Neural progenitor cell (in vitro differentiated cells): Measurements from ENCODE around the gene PTPN14. TPM values are rescaled to one million over a fixed set of nuclear protein-coding genes. Genes with fewer than 3 reads are reported as not detected.

Experiments used
- DNase-seq: peaks from one replicate; pipeline ENCODE4 v3.0.0-alpha.2; 2016; ENCODE audit warnings: low spot score
- H2AFZ ChIP-seq: fragments of 200-600 bp; sonication (generic); replicated peaks from 2 replicates; pipeline ENCODE4 v1.6.1; 2016; ENCODE audit warnings: antibody characterized with exemption
- H3F3A ChIP-seq: fragments of 200-600 bp; sonication (generic); 2 replicates; pipeline ENCODE4 v1.6.1; 2016; ENCODE audit warnings: antibody characterized with exemption, low read depth
- H3K27ac ChIP-seq: fragments of 200-600 bp; sonication (generic); 2 replicates; pipeline ENCODE4 v1.5.1; 2016; ENCODE audit warnings: mild to moderate bottlenecking
- H3K27me3 ChIP-seq: fragments of 200-600 bp; sonication (generic); 2 replicates; pipeline ENCODE4 v1.6.1; 2016; ENCODE audit warnings: mild to moderate bottlenecking, moderate library complexity
- H3K36me3 ChIP-seq: fragments of 200-600 bp; sonication (generic); 2 replicates; pipeline ENCODE4 v1.5.1; 2016
- H3K4me1 ChIP-seq: fragments of 200-600 bp; sonication (generic); 2 replicates; pipeline ENCODE4 v1.6.1; 2016; ENCODE audit warnings: mixed run types
- H3K4me2 ChIP-seq: fragments of 200-600 bp; sonication (generic); 2 replicates; pipeline ENCODE4 v1.6.1; 2016
- H3K4me3 ChIP-seq: fragments of 200-600 bp; sonication (generic); 2 replicates; pipeline ENCODE4 v1.5.1; 2016
- H3K79me2 ChIP-seq: fragments of 200-600 bp; sonication (generic); 2 replicates; pipeline ENCODE4 v1.6.1; 2016; ENCODE audit warnings: low read depth
- H3K9ac ChIP-seq: fragments of 200-600 bp; sonication (generic); 2 replicates; pipeline ENCODE4 v1.6.1; 2016
- H3K9me3 ChIP-seq: fragments of 200-600 bp; sonication (generic); 2 replicates; pipeline ENCODE4 v1.5.1; 2016; ENCODE audit warnings: low read depth
- H4K20me1 ChIP-seq: fragments of 200-600 bp; sonication (generic); 2 replicates; pipeline ENCODE4 v1.6.1; 2016; ENCODE audit warnings: low read depth
- H3K27ac Mint-ChIP-seq: 3 replicates; pipeline ENCODE4 v1.8.0; 2021; ENCODE audit warnings: mixed read lengths
- H3K27me3 Mint-ChIP-seq: 2 replicates; pipeline ENCODE4 v1.8.0; 2022; ENCODE audit warnings: low read depth, mild to moderate bottlenecking, inconsistent platforms, moderate library complexity, mixed read lengths; ENCODE audit not compliant: insufficient read depth
- H3K36me3 Mint-ChIP-seq: 3 replicates; pipeline ENCODE4 v1.8.0; 2021; ENCODE audit warnings: mixed read lengths
- H3K4me1 Mint-ChIP-seq: 3 replicates; pipeline ENCODE4 v1.8.0; 2021; ENCODE audit warnings: mixed read lengths
- H3K4me3 Mint-ChIP-seq: 3 replicates; pipeline ENCODE4 v1.8.0; 2021; ENCODE audit warnings: mild to moderate bottlenecking, moderate library complexity, mixed read lengths
- H3K9me3 Mint-ChIP-seq: 3 replicates; pipeline ENCODE4 v1.8.0; 2020; ENCODE audit warnings: mixed read lengths
- CTCF ChIP-seq: fragments of 200-600 bp; sonication (generic); IDR thresholded peaks from 2 replicates; pipeline ENCODE4 v1.5.1; 2017; ENCODE audit warnings: antibody characterized with exemption, mild to moderate bottlenecking
- EZH2 ChIP-seq: fragments of 200-600 bp; sonication (generic); IDR thresholded peaks from 2 replicates; pipeline ENCODE4 v1.6.1; 2017; ENCODE audit warnings: antibody characterized with exemption, mild to moderate bottlenecking, moderate library complexity
- EZH2phosphoT487 ChIP-seq: fragments of 200-600 bp; sonication (generic); IDR thresholded peaks from 2 replicates; pipeline ENCODE4 v1.6.1; 2017; ENCODE audit warnings: antibody characterized with exemption
- total RNA-seq: library from RNA; depleted of rRNA; stranded (reverse); fragments of >200 nt; gene quantifications from 2 replicates; pipeline ENCODE4 v1.2.3, GENCODE V29; 2015; ENCODE audit warnings: low replicate concordance

Gene PTPN14
- total RNA-seq, 1 donor from 2014 or later: 28.3 TPM

- TF ChIP-seq EZH2 (no peak), CTCF (no peak), EZH2phosphoT487 (no peak)
- peaks cover 23% of the 10 kb centered on the region for H3K4me1 Mint-ChIP-seq
- H3K79me2 ChIP-seq: peaks cover 83% of the 10 kb centered on the region
- no peaks in the 10 kb centered on the region for H3K9me3 ChIP-seq
- H3K4me3 Mint-ChIP-seq: no peak overlapping the region
- peaks cover 24% of the 10 kb centered on the region for H3K9me3 Mint-ChIP-seq
- peaks cover 27% of the 10 kb centered on the region for H3F3A ChIP-seq
- peaks cover 35% of the 10 kb centered on the region for H3K4me1 ChIP-seq
- peak overlapping the region; percentile 76 for H3K27ac ChIP-seq
- H2AFZ ChIP-seq: no peak overlapping the region
- DNase-seq: no peak
- peaks cover 7% of the 10 kb centered on the region for H3K36me3 ChIP-seq
- peaks cover 3% of the 10 kb centered on the region for H3K27me3 Mint-ChIP-seq
- no peaks in the 10 kb centered on the region for H3K27me3 ChIP-seq
- no peak overlapping the region for H3K27ac Mint-ChIP-seq
- H3K9ac ChIP-seq: no peak overlapping the region
- H3K36me3 Mint-ChIP-seq: peaks cover 16% of the 10 kb centered on the region
- no peaks in the 10 kb centered on the region for H4K20me1 ChIP-seq
- H3K4me3 ChIP-seq: no peak overlapping the region
- peak overlapping the region; percentile 67 for H3K4me2 ChIP-seq
Observed at GRCh38 chr1:214513394-214513793, 38.0 kb downstream of the PTPN14 start.

- Mint-ChIP-seq H3K27me3 (peaks cover 3% of the 10 kb centered on the region), H3K4me1 (peaks cover 31% of the 10 kb centered on the region), H3K4me3 (no peak overlapping the region), H3K36me3 (peaks cover 16% of the 10 kb centered on the region), H3K9me3 (peaks cover 24% of the 10 kb centered on the region), H3K27ac (peak overlapping the region; percentile 23)
- TF ChIP-seq EZH2phosphoT487 (no peak), CTCF (no peak), EZH2 (no peak)
- no peaks in the 10 kb centered on the region for H3K9me3 ChIP-seq
- no peak overlapping the region for H3K4me3 ChIP-seq
- H2AFZ ChIP-seq: no peak overlapping the region
- peaks cover 84% of the 10 kb centered on the region for H3K79me2 ChIP-seq
- no peaks in the 10 kb centered on the region for H4K20me1 ChIP-seq
- peaks cover 7% of the 10 kb centered on the region for H3K36me3 ChIP-seq
- no peak overlapping the region for H3K9ac ChIP-seq
- no peak overlapping the region for H3K27ac ChIP-seq
- H3K4me1 ChIP-seq: peaks cover 45% of the 10 kb centered on the region
- no peaks in the 10 kb centered on the region for H3K27me3 ChIP-seq
- peaks cover 27% of the 10 kb centered on the region for H3F3A ChIP-seq
- DNase-seq: no peak
- no peak overlapping the region for H3K4me2 ChIP-seq
Observed at GRCh38 chr1:214511639-214511998, 39.8 kb downstream of the PTPN14 start.

- peaks cover 7% of the 10 kb centered on the region for H3K36me3 ChIP-seq
- H3K36me3 Mint-ChIP-seq: peaks cover 16% of the 10 kb centered on the region
- H3K4me3 ChIP-seq: no peak overlapping the region
- no peaks in the 10 kb centered on the region for H3K27me3 ChIP-seq
- no peak overlapping the region for H2AFZ ChIP-seq
- no peak overlapping the region for H3K27ac ChIP-seq
- H3K9me3 ChIP-seq: no peaks in the 10 kb centered on the region
- H3K79me2 ChIP-seq: peaks cover 82% of the 10 kb centered on the region
- H3K4me2 ChIP-seq: no peak overlapping the region
- H4K20me1 ChIP-seq: no peaks in the 10 kb centered on the region
- no peak overlapping the region for H3K4me3 Mint-ChIP-seq
- H3K27me3 Mint-ChIP-seq: peaks cover 3% of the 10 kb centered on the region
- H3K4me1 Mint-ChIP-seq: peaks cover 30% of the 10 kb centered on the region
- no peak overlapping the region for H3K27ac Mint-ChIP-seq
- peaks cover 24% of the 10 kb centered on the region for H3K9me3 Mint-ChIP-seq
- DNase-seq: no peak
- peaks cover 27% of the 10 kb centered on the region for H3F3A ChIP-seq
- TF ChIP-seq CTCF (no peak), EZH2 (no peak), EZH2phosphoT487 (no peak)
- peaks cover 44% of the 10 kb centered on the region for H3K4me1 ChIP-seq
- H3K9ac ChIP-seq: no peak overlapping the region
Observed at GRCh38 chr1:214510914-214511638, 40.3 kb downstream of the PTPN14 start.
